HCT116 (cell line): ENCODE data around the gene THSD4. TPM values are rescaled to one million over a fixed set of nuclear protein-coding genes. Genes with fewer than 3 reads are reported as not detected.

Experiments used
- ATAC-seq: fragments of 200-7000 bp; cut with Tn5 transposase; 2 replicates; pipeline ENCODE4 v1.9.1; 2020; ENCODE audit warnings: mild to moderate bottlenecking, moderate library complexity
- BruUV-seq: library from RNA; stranded (reverse); fragments of 400-500 nt; replicated peaks from 2 replicates; lab custom pipeline; 2021; lab: Mats Ljungman, UMichigan
- CTCF ChIA-PET: fragments of 300-600 bp; sonication (Branson Sonifier 250); formaldehyde crosslinking; loops from one replicate; lab custom pipeline; 2021; ENCODE audit warnings: antibody characterized with exemption; lab: Charles Lee
- POLR2A ChIA-PET: fragments of 300-600, 350-600 bp; sonication (Branson Sonifier 250); formaldehyde crosslinking; loops from one replicate; lab custom pipeline; 2021; ENCODE audit warnings: antibody characterized with exemption; lab: Charles Lee
- RAD21 ChIA-PET, 2 experiments: fragments of 300-600 bp; sonication (Branson Sonifier 250); formaldehyde crosslinking; loops; one replicate each; lab custom pipeline; 2023; ENCODE audit warnings: low total read pairs in 2 of 2; ENCODE audit not compliant: uncharacterized antibody in 2 of 2, unreplicated experiment in 2 of 2, low non-redundant PET in 1 of 2; lab: Charles Lee
- DNase-seq: peaks from one replicate; pipeline ENCODE4 v3.0.0-alpha.2; 2010; ENCODE audit warnings: low read depth, low spot score
- H2AFZ ChIP-seq: fragments of 200-600 bp; shearing (Covaris generic), sonication (generic); 2 replicates; pipeline ENCODE4 v1.6.1; 2017; ENCODE audit warnings: low read depth, mixed run types, mixed read lengths, antibody characterized with exemption, low read length; ENCODE audit not compliant: poor library complexity, severe bottlenecking
- H3K27ac ChIP-seq: 2 replicates; pipeline ENCODE4 v1.5.1; 2012; ENCODE audit warnings: low read depth, low read length
- H3K27me3 ChIP-seq: fragments of 200-600 bp; sonication (generic); 2 replicates; pipeline ENCODE4 v1.6.1; 2016; ENCODE audit warnings: mixed run types, low read length, mixed read lengths; ENCODE audit not compliant: insufficient read depth
- H3K36me3 ChIP-seq, 2 experiments: fragments of 200-500 bp in 1 of 2; fragments of 200-600 bp in 1 of 2; sonication (Bioruptor generic) in 1 of 2; sonication (generic) in 1 of 2; 2 replicates each; pipeline versions ENCODE4 v1.5.1 to v1.6.1; 2014 to 2016; ENCODE audit warnings: low read length in 2 of 2, inconsistent platforms in 1 of 2, mixed read lengths in 1 of 2, mixed run types in 1 of 2; ENCODE audit not compliant: insufficient read depth in 2 of 2, control insufficient read depth in 1 of 2
- H3K4me1 ChIP-seq, 2 experiments: fragments of 200-600 bp in 1 of 2; sonication (generic) in 1 of 2; 2 replicates each; pipeline versions ENCODE4 v1.5.1 to v1.6.1; 2012 to 2017; ENCODE audit warnings: low read length in 2 of 2, inconsistent platforms in 1 of 2, mild to moderate bottlenecking in 1 of 2, mixed read lengths in 1 of 2, mixed run types in 1 of 2, moderate library complexity in 1 of 2; ENCODE audit not compliant: insufficient read depth in 2 of 2, control insufficient read depth in 1 of 2
- H3K4me2 ChIP-seq: fragments of 200-600 bp; sonication (generic); 2 replicates; pipeline ENCODE4 v1.6.1; 2017; ENCODE audit warnings: mixed run types, low read length, mixed read lengths
- H3K4me3 ChIP-seq, 2 experiments: fragments of 200-600 bp in 1 of 2; sonication (generic) in 1 of 2; replicated peaks in 1 of 2; 2 replicates each; pipeline ENCODE4 v1.5.1; 2011 to 2016; ENCODE audit warnings: low read length in 2 of 2, control low read depth in 1 of 2, low read depth in 1 of 2, mild to moderate bottlenecking in 1 of 2, mixed read lengths in 1 of 2, mixed run types in 1 of 2
- H3K79me2 ChIP-seq: fragments of 200-600 bp; sonication (generic); 2 replicates; pipeline ENCODE4 v1.6.1; 2017; ENCODE audit warnings: mild to moderate bottlenecking, mixed run types, low read length, moderate library complexity, mixed read lengths; ENCODE audit not compliant: insufficient read depth
- H3K9ac ChIP-seq: fragments of 200-600 bp; sonication (generic); 2 replicates; pipeline ENCODE4 v1.6.1; 2016; ENCODE audit warnings: low read length, mixed read lengths
- H3K9me2 ChIP-seq: fragments of 200-600 bp; sonication (generic), shearing (Covaris generic); 2 replicates; pipeline ENCODE4 v1.6.1; 2017; ENCODE audit warnings: mixed run types, mild to moderate bottlenecking, moderate library complexity; ENCODE audit not compliant: insufficient read depth
- H3K9me3 ChIP-seq, 2 experiments: fragments of 200-500 bp in 1 of 2; fragments of 200-600 bp in 1 of 2; sonication (Bioruptor generic) in 1 of 2; sonication (generic) in 1 of 2; 2 replicates each; pipeline ENCODE4 v1.6.1; 2014 to 2017; ENCODE audit warnings: low read length in 2 of 2, mixed read lengths in 2 of 2, inconsistent platforms in 1 of 2, low read depth in 1 of 2, mild to moderate bottlenecking in 1 of 2, mixed run types in 1 of 2, moderate library complexity in 1 of 2; ENCODE audit not compliant: control insufficient read depth in 1 of 2, insufficient read depth in 1 of 2
- H4K20me1 ChIP-seq: fragments of 200-600 bp; sonication (generic), shearing (Covaris generic); 2 replicates; pipeline ENCODE4 v1.6.1; 2017; ENCODE audit warnings: mixed run types, mild to moderate bottlenecking, moderate library complexity; ENCODE audit not compliant: insufficient read depth
- RAD21 ChIP-seq: IDR thresholded peaks from 2 replicates; pipeline ENCODE4 v1.6.1; 2012; ENCODE audit warnings: low read depth, mild to moderate bottlenecking
- SIN3A ChIP-seq: IDR thresholded peaks from 2 replicates; pipeline ENCODE4 v1.6.1; 2012; ENCODE audit warnings: low read depth
- SP1 ChIP-seq: IDR thresholded peaks from 2 replicates; pipeline ENCODE4 v1.6.1; 2012; ENCODE audit warnings: low read depth
- TCF7L2 ChIP-seq: IDR thresholded peaks from 2 replicates; pipeline ENCODE4 v1.7.0; 2011; ENCODE audit warnings: borderline replicate concordance, inconsistent platforms; ENCODE audit not compliant: insufficient read depth, insufficient read length; ENCODE audit errors: extremely low read depth
- intact Hi-C: fragments of 100-400 bp; cut with micrococcal nuclease; formaldehyde crosslinking; loops from 2 replicates; pipeline ENCODE4 v1.10.0; 2022
- total RNA-seq: library from RNA; stranded (reverse); gene quantifications from one replicate; pipeline ENCODE4 v1.2.1, GENCODE V29; 2021; ENCODE audit not compliant: unreplicated experiment
- TF ChIP-seq, protein P1 (sequence below), 3 experiments: fragments of 200-600 bp in 1 of 3; sonication (generic) in 1 of 3; IDR thresholded peaks in 2 of 3; conservative IDR thresholded peaks in 1 of 3; 2 replicates each; pipeline ENCODE4 v1.5.1; 2012 to 2017; ENCODE audit warnings: low read depth in 2 of 3, low read length in 2 of 3, antibody characterized with exemption in 1 of 3, borderline replicate concordance in 1 of 3, control low read depth in 1 of 3, mild to moderate bottlenecking in 1 of 3, mixed read lengths in 1 of 3, mixed run types in 1 of 3, moderate library complexity in 1 of 3; ENCODE audit not compliant: insufficient read depth in 1 of 3
- TF ChIP-seq, protein P2 (sequence below): IDR thresholded peaks from 2 replicates; pipeline ENCODE4 v1.6.1; 2012
- TF ChIP-seq, protein P3 (sequence below): IDR thresholded peaks from 2 replicates; pipeline ENCODE4 v1.6.1; 2012; ENCODE audit warnings: low read depth

The THSD4 gene
- total RNA-seq, 1 experiment from 2014 or later = 30.5 TPM

DNA sequence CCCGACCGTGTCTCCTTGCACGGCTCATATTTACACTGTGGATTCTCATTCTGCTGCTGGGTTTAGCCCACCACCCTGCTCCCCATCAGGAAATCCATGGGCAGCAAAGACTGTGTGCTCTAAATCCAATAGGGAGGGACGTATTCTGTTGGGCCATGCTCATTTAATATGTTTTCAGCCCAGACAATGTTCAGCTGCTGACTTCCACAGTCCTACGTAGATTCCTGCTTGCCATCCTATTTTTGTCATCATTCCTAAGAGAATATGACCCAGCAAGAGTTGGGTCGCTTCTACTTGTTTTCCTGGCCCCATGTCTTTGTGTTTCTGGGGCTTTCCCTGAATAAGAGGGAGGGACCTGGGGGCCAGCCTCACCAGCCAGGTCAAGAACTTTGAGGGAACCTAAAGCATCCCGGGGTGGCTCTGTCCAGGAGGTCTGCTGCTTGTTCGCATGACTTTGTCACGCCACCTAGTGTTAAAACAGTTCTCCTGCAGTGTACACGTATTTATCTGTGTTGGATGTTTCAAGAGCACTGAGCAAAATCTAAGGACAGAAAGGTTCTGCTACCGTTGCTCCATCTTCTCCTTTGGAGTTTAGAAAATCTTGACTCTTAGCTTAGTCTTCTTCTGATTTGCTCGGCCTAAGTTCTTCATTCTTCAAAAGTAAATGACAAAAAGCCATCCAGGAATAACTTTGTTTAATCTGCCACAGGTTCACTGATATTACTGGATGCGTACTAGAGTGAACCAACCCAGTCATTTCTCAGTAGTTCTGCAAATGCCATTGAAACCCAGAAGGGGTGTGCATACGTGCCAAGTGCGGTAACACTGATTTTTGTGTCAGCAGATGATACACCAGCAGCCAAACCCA lies 615.2 kb downstream of the THSD4 start:
- CTCF ChIA-PET = no interaction called here

DNA sequence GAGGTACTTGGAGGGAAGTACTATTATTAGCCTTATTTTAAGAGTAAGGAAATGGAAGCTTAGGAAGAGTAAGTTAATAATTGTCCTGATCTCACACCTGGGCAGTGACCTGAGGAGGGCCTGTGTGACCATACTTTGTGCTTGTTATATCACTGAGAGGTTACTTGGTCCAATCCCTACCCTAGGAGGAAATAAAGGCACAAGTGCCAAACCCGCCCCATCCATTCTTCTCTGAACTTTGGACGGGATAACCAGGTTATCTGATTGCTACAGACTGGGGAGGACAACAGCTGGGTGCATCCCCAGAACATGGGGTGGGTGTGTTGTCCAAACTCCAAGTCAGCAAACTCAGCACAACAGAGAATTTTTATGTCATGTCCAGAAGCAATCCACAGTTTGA lies 617.4 kb downstream of the THSD4 start:
- DNase-seq = no peak

More for the DNA sequence above, 615.2 kb downstream of the THSD4 start:
- H3K9me3 ChIP-seq = no peaks in the 10 kb centered on the region
- no peaks in the 10 kb centered on the region; the same call in 1 of the 2 replicates for H3K27me3 ChIP-seq
- H3K79me2 ChIP-seq = no peaks in the 10 kb centered on the region
- RAD21 ChIA-PET = no interaction called here
- no peak overlapping the region for H2AFZ ChIP-seq
- ATAC-seq (peak; percentile 96), DNase-seq (peak; percentile 43)
- TF ChIP-seq RAD21 (peak; percentile 71), TCF7L2 (no peak)
- TF ChIP-seq, protein P1, sequence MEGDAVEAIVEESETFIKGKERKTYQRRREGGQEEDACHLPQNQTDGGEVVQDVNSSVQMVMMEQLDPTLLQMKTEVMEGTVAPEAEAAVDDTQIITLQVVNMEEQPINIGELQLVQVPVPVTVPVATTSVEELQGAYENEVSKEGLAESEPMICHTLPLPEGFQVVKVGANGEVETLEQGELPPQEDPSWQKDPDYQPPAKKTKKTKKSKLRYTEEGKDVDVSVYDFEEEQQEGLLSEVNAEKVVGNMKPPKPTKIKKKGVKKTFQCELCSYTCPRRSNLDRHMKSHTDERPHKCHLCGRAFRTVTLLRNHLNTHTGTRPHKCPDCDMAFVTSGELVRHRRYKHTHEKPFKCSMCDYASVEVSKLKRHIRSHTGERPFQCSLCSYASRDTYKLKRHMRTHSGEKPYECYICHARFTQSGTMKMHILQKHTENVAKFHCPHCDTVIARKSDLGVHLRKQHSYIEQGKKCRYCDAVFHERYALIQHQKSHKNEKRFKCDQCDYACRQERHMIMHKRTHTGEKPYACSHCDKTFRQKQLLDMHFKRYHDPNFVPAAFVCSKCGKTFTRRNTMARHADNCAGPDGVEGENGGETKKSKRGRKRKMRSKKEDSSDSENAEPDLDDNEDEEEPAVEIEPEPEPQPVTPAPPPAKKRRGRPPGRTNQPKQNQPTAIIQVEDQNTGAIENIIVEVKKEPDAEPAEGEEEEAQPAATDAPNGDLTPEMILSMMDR (IDR thresholded peaks at IDR 0.05 in 2 of 3, conservative IDR thresholded peaks at IDR 0.05 in 1 of 3; ENCODE audit: borderline replicate concordance in 1 of 3, insufficient read depth in 1 of 3, low read depth in 2 of 3, low read length in 2 of 3) = peak; percentile 70 to 82 (median 75)
- H3K36me3 ChIP-seq = no peaks in the 10 kb centered on the region
- H3K4me1 ChIP-seq = no peaks in the 10 kb centered on the region
- intact Hi-C loops = loop anchor here (1.0 to 5.0 kb wide), 3 partner anchors 153 to 758 kb away; no protein-coding TSS in a partner anchor
- H4K20me1 ChIP-seq = no peaks in the 10 kb centered on the region
- no peaks in the 10 kb centered on the region for H3K9me2 ChIP-seq
- no TSS peak for BruUV-seq
- H3K4me2 ChIP-seq = no peak overlapping the region
- H3K27ac ChIP-seq = no peak overlapping the region
- POLR2A ChIA-PET = no interaction called here
- no peak overlapping the region for H3K9ac ChIP-seq
- H3K4me3 ChIP-seq = no peak overlapping the region

More for the DNA sequence above, 617.4 kb downstream of the THSD4 start:
- no peak overlapping the region for H3K4me2 ChIP-seq
- no peaks in the 10 kb centered on the region for H3K79me2 ChIP-seq
- H4K20me1 ChIP-seq = no peaks in the 10 kb centered on the region
- H3K9me3 ChIP-seq = no peaks in the 10 kb centered on the region
- RAD21 ChIA-PET = no interaction called here
- no peaks in the 10 kb centered on the region for H3K9me2 ChIP-seq
- H3K36me3 ChIP-seq = no peaks in the 10 kb centered on the region
- H3K27ac ChIP-seq = no peak overlapping the region
- no peaks in the 10 kb centered on the region for H3K4me1 ChIP-seq
- CTCF ChIA-PET = interaction anchor here (0.9 to 1.7 kb wide), 2 partner anchors 11 to 157 kb away, joined by 3 to 6 read pairs; no protein-coding TSS in a partner anchor
- ATAC-seq = no peak
- no peak for TF ChIP-seq TCF7L2
- TF ChIP-seq, protein P2, sequence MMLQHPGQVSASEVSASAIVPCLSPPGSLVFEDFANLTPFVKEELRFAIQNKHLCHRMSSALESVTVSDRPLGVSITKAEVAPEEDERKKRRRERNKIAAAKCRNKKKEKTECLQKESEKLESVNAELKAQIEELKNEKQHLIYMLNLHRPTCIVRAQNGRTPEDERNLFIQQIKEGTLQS = no peak
- TF ChIP-seq, protein P3, sequence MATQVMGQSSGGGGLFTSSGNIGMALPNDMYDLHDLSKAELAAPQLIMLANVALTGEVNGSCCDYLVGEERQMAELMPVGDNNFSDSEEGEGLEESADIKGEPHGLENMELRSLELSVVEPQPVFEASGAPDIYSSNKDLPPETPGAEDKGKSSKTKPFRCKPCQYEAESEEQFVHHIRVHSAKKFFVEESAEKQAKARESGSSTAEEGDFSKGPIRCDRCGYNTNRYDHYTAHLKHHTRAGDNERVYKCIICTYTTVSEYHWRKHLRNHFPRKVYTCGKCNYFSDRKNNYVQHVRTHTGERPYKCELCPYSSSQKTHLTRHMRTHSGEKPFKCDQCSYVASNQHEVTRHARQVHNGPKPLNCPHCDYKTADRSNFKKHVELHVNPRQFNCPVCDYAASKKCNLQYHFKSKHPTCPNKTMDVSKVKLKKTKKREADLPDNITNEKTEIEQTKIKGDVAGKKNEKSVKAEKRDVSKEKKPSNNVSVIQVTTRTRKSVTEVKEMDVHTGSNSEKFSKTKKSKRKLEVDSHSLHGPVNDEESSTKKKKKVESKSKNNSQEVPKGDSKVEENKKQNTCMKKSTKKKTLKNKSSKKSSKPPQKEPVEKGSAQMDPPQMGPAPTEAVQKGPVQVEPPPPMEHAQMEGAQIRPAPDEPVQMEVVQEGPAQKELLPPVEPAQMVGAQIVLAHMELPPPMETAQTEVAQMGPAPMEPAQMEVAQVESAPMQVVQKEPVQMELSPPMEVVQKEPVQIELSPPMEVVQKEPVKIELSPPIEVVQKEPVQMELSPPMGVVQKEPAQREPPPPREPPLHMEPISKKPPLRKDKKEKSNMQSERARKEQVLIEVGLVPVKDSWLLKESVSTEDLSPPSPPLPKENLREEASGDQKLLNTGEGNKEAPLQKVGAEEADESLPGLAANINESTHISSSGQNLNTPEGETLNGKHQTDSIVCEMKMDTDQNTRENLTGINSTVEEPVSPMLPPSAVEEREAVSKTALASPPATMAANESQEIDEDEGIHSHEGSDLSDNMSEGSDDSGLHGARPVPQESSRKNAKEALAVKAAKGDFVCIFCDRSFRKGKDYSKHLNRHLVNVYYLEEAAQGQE = no peak
- no peak for TF ChIP-seq SP1
- TF ChIP-seq SIN3A = no peak
- POLR2A ChIA-PET = no interaction called here
- no peak overlapping the region for H2AFZ ChIP-seq
- no peak overlapping the region for H3K4me3 ChIP-seq
- intact Hi-C loops = loop anchor here (5.0 kb wide), 2 partner anchors 155 to 760 kb away; no protein-coding TSS in a partner anchor
- H3K27me3 ChIP-seq = no peaks in the 10 kb centered on the region; the same call in 1 of the 2 replicates
- no peak overlapping the region for H3K9ac ChIP-seq
- BruUV-seq = no TSS peak
